NT2/D1 (cell line): ENCODE results near the gene ARHGEF10L.
A peak's percentile ranks its signal among the peaks of the same experiment; 100 is the strongest.

Experiments used
- DNase-seq: peaks from one replicate; pipeline ENCODE4 v3.0.0-alpha.2; 2011; ENCODE audit warnings: low read depth, low spot score
- H3K27me3 ChIP-seq: 2 replicates; pipeline ENCODE4 v1.6.0; 2011; ENCODE audit warnings: mild to moderate bottlenecking; ENCODE audit not compliant: insufficient read length, insufficient read depth
- H3K36me3 ChIP-seq: 2 replicates; pipeline ENCODE4 v1.6.1; 2011; ENCODE audit warnings: mild to moderate bottlenecking, low read length, mixed read lengths; ENCODE audit not compliant: insufficient read depth, insufficient read length
- H3K4me1 ChIP-seq: 2 replicates; pipeline ENCODE4 v1.5.1; 2011; ENCODE audit not compliant: insufficient read depth, insufficient read length
- H3K4me3 ChIP-seq: 2 replicates; pipeline ENCODE4 v1.5.1; 2011; ENCODE audit warnings: low read depth; ENCODE audit not compliant: insufficient read length
- H3K9ac ChIP-seq: 2 replicates; pipeline ENCODE4 v1.6.0; 2011; ENCODE audit warnings: low read depth; ENCODE audit not compliant: insufficient read length
- H3K9me3 ChIP-seq: 2 replicates; pipeline ENCODE4 v1.5.1; 2011; ENCODE audit warnings: mild to moderate bottlenecking, low read length; ENCODE audit not compliant: insufficient read depth
- SUZ12 ChIP-seq: IDR thresholded peaks from 2 replicates; pipeline ENCODE4 v1.6.1; 2011; ENCODE audit not compliant: insufficient read length, insufficient read depth; ENCODE audit errors: extremely low read depth
- YY1 ChIP-seq: IDR thresholded peaks from 2 replicates; pipeline ENCODE4 v1.6.1; 2011; ENCODE audit not compliant: insufficient read length, insufficient read depth
- ZNF274 ChIP-seq: IDR thresholded peaks from 2 replicates; pipeline ENCODE4 v1.6.1; 2011; ENCODE audit warnings: mild to moderate bottlenecking, low read depth, low read length

ARHGEF10L gene

GRCh38 chr1:17599954-17600300 lies 60.4 kb downstream of the ARHGEF10L start:
- Histone ChIP-seq H3K4me1 (peaks cover 13% of the 10 kb centered on the region), H3K36me3 (peaks cover 26% of the 10 kb centered on the region), H3K27me3 (no peaks in the 10 kb centered on the region), H3K4me3 (no peak overlapping the region), H3K9me3 (no peaks in the 10 kb centered on the region), H3K9ac (no peak overlapping the region)
- DNase-seq, result no peak
- no peak for TF ChIP-seq YY1
- TF ChIP-seq ZNF274, result no peak
- no peak for TF ChIP-seq SUZ12

DNA sequence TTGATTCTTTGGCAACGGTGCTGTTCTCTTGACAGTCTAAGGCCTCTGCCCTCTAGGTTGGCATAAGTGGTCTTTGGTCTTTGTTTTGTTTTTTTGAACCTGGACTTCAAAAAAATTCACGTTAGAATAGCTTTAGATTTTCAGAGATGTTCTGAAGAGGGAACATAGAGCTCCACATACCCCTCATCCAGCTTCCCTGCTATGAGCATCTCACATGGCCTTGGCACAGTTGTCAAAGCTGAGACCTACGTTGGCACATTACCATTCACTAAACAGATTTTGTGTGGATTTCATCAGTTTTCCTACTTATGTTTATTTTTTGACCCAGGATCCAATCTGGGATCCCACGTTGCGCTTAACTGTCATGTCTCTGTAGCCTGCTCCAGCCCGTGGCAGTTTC lies 60.8 kb downstream of the ARHGEF10L start:
- no peak overlapping the region for H3K9ac ChIP-seq
- peaks cover 13% of the 10 kb centered on the region for H3K4me1 ChIP-seq
- TF ChIP-seq YY1 (no peak), ZNF274 (no peak), SUZ12 (no peak)
- peaks cover 28% of the 10 kb centered on the region for H3K36me3 ChIP-seq
- H3K9me3 ChIP-seq, result no peaks in the 10 kb centered on the region
- DNase-seq, result no peak
- no peak overlapping the region for H3K4me3 ChIP-seq
- H3K27me3 ChIP-seq, result no peaks in the 10 kb centered on the region

DNA sequence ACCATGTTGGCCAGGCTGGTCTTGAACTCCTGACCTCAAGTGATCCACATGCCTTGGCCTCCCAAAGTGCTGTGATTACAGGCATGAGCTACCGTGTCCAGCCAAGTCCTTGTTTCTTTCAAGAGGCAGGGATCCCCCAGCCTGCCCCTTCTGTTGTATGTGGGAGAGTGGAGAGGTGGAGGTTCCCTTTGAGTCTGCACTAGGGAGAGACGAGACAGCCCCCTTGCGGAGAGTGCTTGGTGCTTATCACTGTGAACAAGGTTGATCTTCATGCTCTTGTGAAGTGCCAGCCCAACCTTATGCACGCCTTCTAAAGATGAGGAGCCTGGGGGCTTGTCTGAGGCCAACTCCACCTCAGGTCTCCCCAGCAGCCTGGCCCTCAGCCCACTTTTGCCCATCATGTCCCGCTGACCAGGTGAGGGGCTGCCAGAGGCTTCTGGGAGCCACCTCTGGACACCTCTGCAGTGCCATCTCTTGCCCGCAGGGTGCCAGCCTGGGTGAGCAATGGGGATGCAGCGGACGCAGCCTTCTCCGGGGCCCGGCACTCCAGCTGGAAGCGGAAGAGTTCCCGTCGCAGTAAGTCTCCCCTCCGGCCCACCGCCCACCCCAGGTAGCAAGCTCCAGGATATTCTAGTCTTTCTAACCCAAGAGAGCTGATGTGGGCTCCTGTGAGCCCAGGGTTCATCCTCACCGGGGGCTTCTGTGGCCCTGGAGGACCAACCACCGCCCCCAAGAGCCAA lies 62.3 kb downstream of the ARHGEF10L start:
- DNase-seq, result no peak
- Histone ChIP-seq H3K36me3 (peaks cover 28% of the 10 kb centered on the region), H3K27me3 (no peaks in the 10 kb centered on the region), H3K4me1 (peaks cover 10% of the 10 kb centered on the region), H3K4me3 (no peak overlapping the region), H3K9ac (no peak overlapping the region), H3K9me3 (no peaks in the 10 kb centered on the region)
- TF ChIP-seq ZNF274, result no peak
- no peak for TF ChIP-seq YY1
- no peak for TF ChIP-seq SUZ12

DNA sequence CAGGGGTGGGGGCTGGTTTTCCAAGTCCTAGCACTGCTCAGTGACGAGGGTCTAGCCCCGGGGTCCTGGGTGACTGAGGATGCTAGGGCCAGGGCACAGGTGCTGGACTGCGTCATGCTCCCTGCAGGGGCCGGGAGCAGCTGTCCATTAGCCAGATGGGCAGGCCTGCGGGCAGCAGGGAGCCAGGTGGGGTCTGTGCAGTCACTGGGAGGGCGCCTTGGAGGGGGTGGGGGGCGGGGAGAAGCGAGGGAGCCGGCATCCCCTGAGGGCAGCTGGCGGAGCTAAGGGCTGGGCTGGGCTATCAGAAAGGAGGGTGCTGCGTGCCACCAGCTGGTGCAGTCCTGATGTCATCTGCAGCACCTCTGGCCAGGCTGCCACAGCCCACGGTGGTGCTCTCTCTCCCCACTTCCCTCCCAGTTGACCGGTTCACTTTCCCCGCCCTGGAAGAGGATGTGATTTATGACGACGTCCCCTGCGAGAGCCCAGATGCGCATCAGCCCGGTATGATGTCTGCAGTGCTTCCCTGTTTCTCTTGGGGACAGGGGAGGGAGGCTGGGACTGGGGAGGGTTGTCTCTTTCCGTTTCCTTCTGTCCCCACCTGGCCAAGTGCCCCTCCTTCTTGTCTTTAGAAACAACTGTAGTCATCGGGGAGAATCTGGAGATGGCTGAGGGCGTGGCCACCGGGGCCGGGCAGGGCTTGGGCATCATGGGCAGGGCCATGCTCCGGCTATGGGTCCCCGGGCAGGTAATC lies 63.8 kb downstream of the ARHGEF10L start:
- H3K9ac ChIP-seq, result no peak overlapping the region
- TF ChIP-seq YY1 (no peak), SUZ12 (no peak), ZNF274 (no peak)
- H3K4me3 ChIP-seq, result no peak overlapping the region
- no peaks in the 10 kb centered on the region for H3K9me3 ChIP-seq
- H3K4me1 ChIP-seq, result peaks cover 10% of the 10 kb centered on the region
- no peak for DNase-seq
- H3K27me3 ChIP-seq, result no peaks in the 10 kb centered on the region
- H3K36me3 ChIP-seq, result peaks cover 33% of the 10 kb centered on the region

DNA sequence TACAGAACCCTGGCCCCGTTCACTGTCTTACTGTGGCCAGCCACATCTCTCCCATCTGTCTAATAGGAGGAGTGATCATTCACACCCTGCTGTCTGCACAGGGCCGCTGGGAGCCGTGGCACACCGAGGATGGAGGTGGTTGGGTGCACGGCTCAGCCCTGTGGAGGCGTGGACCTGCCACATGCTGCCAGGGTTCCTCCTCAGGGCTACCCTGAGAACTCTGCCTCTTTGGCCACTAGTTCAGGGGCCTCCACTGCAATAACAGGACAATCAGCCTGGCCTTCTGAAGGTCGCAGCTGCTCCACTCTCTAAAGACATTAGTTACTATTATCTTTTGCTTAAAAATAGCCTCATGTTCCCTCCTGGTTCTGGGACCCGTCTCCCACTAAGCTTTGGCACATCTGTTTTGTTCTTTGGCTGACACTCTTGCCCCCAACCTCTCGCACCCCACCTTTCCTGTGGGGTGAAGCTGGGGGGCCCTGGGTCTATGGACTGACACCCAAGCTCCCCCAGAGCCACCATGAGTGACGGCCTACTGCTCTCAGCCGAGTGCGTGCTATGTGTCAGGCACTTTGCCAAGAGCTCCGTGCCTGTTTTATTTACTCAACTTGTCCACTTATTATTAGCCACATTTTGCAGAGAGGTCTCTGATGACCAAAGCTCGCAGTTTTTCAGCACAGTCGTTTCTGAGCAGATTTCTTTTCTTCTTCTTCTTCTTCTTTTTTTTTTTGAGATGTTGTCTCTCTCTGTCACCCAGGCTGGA lies 66.3 kb downstream of the ARHGEF10L start:
- no peak for TF ChIP-seq YY1
- TF ChIP-seq SUZ12, result no peak
- no peak for TF ChIP-seq ZNF274
- Histone ChIP-seq H3K4me1 (peaks cover 12% of the 10 kb centered on the region), H3K9me3 (no peaks in the 10 kb centered on the region), H3K4me3 (no peak overlapping the region), H3K9ac (no peak overlapping the region), H3K36me3 (peaks cover 44% of the 10 kb centered on the region), H3K27me3 (no peaks in the 10 kb centered on the region)
- DNase-seq, result no peak

DNA sequence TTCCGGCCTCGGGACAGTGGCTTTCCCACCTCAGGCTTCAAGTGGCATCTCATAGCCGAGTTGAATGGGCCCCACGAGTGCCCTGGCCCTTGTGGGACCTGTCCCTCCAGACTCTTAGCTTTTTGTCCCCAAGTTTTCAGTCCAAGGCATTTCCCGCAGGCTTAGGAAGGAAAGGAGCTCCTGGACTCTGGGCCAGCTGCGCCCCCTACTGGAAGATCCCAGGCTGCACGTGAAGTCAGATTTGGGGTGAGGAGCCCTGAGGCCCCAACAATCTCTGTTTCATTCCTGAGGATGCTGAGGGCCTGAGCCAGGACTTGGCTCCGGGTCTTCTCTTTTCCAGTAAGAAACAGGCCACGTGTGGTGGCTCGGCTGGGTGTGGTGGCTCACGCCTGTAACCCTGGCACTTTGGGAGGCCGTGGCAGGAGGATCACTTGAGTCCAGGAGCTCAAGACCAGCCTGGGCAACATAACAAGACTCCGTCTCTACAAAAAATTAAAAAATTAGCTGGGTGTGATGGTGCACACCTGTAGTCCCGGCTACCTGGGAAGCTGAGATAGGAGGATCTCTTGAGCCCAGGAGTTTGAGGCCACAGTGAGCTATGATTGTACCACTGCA lies 67.4 kb downstream of the ARHGEF10L start:
- Histone ChIP-seq H3K27me3 (no peaks in the 10 kb centered on the region), H3K36me3 (peaks cover 48% of the 10 kb centered on the region), H3K4me3 (no peak overlapping the region), H3K4me1 (peaks cover 10% of the 10 kb centered on the region), H3K9me3 (no peaks in the 10 kb centered on the region), H3K9ac (no peak overlapping the region)
- TF ChIP-seq ZNF274 (no peak), SUZ12 (no peak), YY1 (no peak)
- DNase-seq, result peak; percentile 48
